HepG2 (cell line): Measurements from ENCODE around the gene PHEX.

Experiments
- BRCA1 ChIP-seq: sonication (generic); formaldehyde crosslinking; IDR thresholded peaks from 2 replicates; pipeline ENCODE4 v1.4.0; 2020; ENCODE audit warnings: missing genetic modification reagents
- CTCF ChIP-seq: sonication (generic); formaldehyde crosslinking; IDR thresholded peaks from 2 replicates; pipeline ENCODE4 v1.5.0; 2020; ENCODE audit warnings: mild to moderate bottlenecking, missing genetic modification reagents, moderate library complexity
- EP300 ChIP-seq, 3 experiments: sonication (generic) in 1 of 3; formaldehyde crosslinking in 1 of 3; IDR thresholded peaks; 2 replicates each; pipeline versions ENCODE4 v1.5.1 to v1.6.1; 2011 to 2020; ENCODE audit warnings: low read depth in 2 of 3, low read length in 2 of 3, borderline replicate concordance in 1 of 3, improper control_type of control experiment in 1 of 3, mild to moderate bottlenecking in 1 of 3, missing genetic modification reagents in 1 of 3, moderate library complexity in 1 of 3
- FOXC1 ChIP-seq: sonication (generic); formaldehyde crosslinking; IDR thresholded peaks from 2 replicates; pipeline ENCODE4 v1.8.0; 2022; ENCODE audit warnings: mild to moderate bottlenecking, missing genetic modification reagents, borderline replicate concordance
- JUN ChIP-seq: sonication (generic); formaldehyde crosslinking; IDR thresholded peaks from 2 replicates; pipeline ENCODE4 v1.4.0; 2020; ENCODE audit warnings: mild to moderate bottlenecking, missing genetic modification reagents
- KLF6 ChIP-seq: IDR thresholded peaks from 2 replicates; pipeline ENCODE4 v1.8.0; 2016; ENCODE audit warnings: missing biosample characterization, missing genetic modification reagents
- MAX ChIP-seq: IDR thresholded peaks from 2 replicates; pipeline ENCODE4 v1.6.1; 2012; ENCODE audit warnings: inconsistent platforms
- THAP11 ChIP-seq: IDR thresholded peaks from 2 replicates; pipeline ENCODE4 v1.6.1; 2016; ENCODE audit warnings: missing biosample characterization, missing genetic modification reagents
- ZBTB7A ChIP-seq: sonication (generic); formaldehyde crosslinking; IDR thresholded peaks from 2 replicates; pipeline ENCODE4 v1.8.0; 2022; ENCODE audit warnings: mild to moderate bottlenecking, missing genetic modification reagents
- ZKSCAN8 ChIP-seq: IDR thresholded peaks from 2 replicates; pipeline ENCODE4 v1.6.1; 2016; ENCODE audit warnings: borderline replicate concordance, missing genetic modification reagents, missing compliant biosample characterization
- ZNF12 ChIP-seq: sonication (generic); formaldehyde crosslinking; IDR thresholded peaks from 2 replicates; pipeline ENCODE4 v1.5.0; 2020; ENCODE audit warnings: missing genetic modification reagents
- ZNF646 ChIP-seq: sonication (generic); formaldehyde crosslinking; IDR thresholded peaks from 2 replicates; pipeline ENCODE4 v1.9.0; 2021; ENCODE audit warnings: mild to moderate bottlenecking, missing genetic modification reagents

DNA sequence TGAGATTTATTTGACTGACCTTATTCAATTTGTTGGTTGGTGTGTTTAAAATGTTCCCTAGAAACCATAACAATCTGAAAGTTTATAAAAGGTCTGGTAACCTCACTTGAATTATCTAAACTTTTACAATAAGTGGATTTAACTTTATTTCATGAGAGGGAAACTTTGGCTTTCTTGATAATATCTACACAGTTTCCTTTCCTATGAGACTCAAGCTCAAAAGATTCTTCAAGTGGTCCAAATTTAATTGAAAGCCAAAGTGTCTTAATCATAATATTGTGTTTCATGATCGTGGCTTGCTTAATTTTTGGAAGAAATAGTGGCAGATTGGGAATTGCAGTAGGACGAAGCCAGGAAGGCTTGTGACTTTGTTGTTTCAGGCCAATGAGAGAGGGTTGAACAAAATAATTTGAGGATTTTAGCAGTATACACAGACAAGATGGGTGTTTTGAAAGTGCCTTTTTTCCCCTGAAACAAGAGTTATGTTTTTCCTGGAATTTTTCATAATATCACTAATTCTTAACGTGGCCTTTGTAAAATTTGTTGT is 55.0 kb downstream of the PHEX start:
- no peak for TF ChIP-seq ZNF12 (CRISPR knock-in tag)
- TF ChIP-seq JUN: no peak
- TF ChIP-seq ZBTB7A: no peak
- TF ChIP-seq EP300 (IDR thresholded peaks at IDR 0.05; ENCODE audit: low read depth in 2 of 2, low read length in 2 of 2): no peak
- no peak for TF ChIP-seq EP300 (CRISPR knock-in tag; IDR thresholded peaks at IDR 0.05; ENCODE audit: borderline replicate concordance)
- TF ChIP-seq ZKSCAN8 (CRISPR knock-in tag): no peak
- TF ChIP-seq ZNF646 (CRISPR knock-in tag): no peak
- no peak for TF ChIP-seq CTCF (CRISPR knock-in tag)
- TF ChIP-seq FOXC1 (CRISPR knock-in tag): no peak
- TF ChIP-seq MAX: no peak
- no peak for TF ChIP-seq BRCA1
- TF ChIP-seq THAP11 (CRISPR knock-in tag): no peak
- no peak for TF ChIP-seq KLF6
